ENCODE data around the gene BEAN1.

BEAN1 gene

GRCh38 chr16:66521252-66521713 lies 94.2 kb downstream of the BEAN1 start:
- TF ChIP-seq TCF4 (CRISPR knock-in tag; IDR thresholded peaks at IDR 0.05; ENCODE audit: borderline replicate concordance) (no peak), BACH2 (CRISPR knock-in tag; IDR thresholded peaks at IDR 0.05; ENCODE audit: borderline replicate concordance) (no peak), ZC3H10 (CRISPR knock-in tag; IDR thresholded peaks at IDR 0.05) (no peak), ZNF70 (CRISPR knock-in tag; IDR thresholded peaks at IDR 0.05) (no peak), ZFP3 (CRISPR knock-in tag; IDR thresholded peaks at IDR 0.05) (no peak), ISL1 (CRISPR knock-in tag; IDR thresholded peaks at IDR 0.05) (no peak), POU6F1 (CRISPR knock-in tag; IDR thresholded peaks at IDR 0.05; ENCODE audit: borderline replicate concordance, low read depth) (no peak), ZFP30 (CRISPR knock-in tag; IDR thresholded peaks at IDR 0.05) (no peak), ARNTL (CRISPR knock-in tag; IDR thresholded peaks at IDR 0.05; ENCODE audit: borderline replicate concordance, low read depth) (no peak), PPARA (CRISPR knock-in tag; IDR thresholded peaks at IDR 0.05; ENCODE audit: borderline replicate concordance) (no peak), GLIS3 (CRISPR knock-in tag; IDR thresholded peaks at IDR 0.05) (no peak)
- TF ChIP-seq, protein P1, sequence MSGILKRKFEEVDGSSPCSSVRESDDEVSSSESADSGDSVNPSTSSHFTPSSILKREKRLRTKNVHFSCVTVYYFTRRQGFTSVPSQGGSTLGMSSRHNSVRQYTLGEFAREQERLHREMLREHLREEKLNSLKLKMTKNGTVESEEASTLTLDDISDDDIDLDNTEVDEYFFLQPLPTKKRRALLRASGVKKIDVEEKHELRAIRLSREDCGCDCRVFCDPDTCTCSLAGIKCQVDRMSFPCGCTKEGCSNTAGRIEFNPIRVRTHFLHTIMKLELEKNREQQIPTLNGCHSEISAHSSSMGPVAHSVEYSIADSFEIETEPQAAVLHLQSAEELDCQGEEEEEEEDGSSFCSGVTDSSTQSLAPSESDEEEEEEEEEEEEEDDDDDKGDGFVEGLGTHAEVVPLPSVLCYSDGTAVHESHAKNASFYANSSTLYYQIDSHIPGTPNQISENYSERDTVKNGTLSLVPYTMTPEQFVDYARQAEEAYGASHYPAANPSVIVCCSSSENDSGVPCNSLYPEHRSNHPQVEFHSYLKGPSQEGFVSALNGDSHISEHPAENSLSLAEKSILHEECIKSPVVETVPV (CRISPR knock-in tag; IDR thresholded peaks at IDR 0.05), result no peak
- no peak for ATAC-seq

DNA sequence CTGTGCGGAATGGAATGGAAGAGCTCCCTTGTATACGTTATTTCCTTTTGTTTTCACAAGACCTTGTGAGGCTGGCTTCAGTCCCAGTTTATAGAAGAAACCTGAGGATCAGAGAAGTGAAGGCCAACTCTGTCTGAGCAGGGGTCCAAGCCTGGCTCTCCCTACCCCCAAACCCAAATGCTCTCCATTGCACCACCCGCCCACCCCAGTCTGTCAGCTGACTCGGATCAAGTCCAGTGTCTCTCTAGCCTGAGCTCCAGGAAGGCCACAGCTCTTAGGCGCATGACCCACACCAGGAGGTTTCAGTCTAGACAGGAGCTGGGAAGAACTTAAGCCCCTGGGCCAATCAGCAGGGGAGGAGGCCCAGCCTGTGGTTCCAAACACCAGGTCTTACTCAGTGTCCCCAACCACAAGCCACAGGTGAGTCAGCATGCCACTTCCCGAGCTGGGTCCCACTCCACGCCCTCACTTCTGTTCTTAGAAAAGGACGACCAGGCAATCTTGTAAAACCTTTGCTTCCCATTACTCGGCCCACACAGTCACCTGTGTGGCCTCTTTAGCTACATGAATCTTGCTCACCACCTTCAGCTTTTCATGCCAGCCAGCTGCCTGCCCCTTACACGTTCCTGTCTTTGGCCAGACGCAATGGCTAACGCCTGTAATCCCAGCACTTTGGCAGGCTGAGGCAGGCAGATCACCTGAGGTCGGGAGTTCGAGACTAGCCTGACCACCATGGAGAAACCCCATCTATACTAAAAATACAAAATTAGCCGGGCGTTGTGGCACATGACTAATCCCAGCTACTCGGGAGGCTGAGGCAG lies 95.1 kb downstream of the BEAN1 start:
- TF ChIP-seq OSR1 (CRISPR knock-in tag; IDR thresholded peaks at IDR 0.05), result no peak
- TF ChIP-seq, protein P1 (CRISPR knock-in tag; IDR thresholded peaks at IDR 0.05), result no peak
- no peak for TF ChIP-seq ZNF70 (CRISPR knock-in tag; IDR thresholded peaks at IDR 0.05)
- no peak for TF ChIP-seq TCF4 (CRISPR knock-in tag; IDR thresholded peaks at IDR 0.05; ENCODE audit: borderline replicate concordance)
- TF ChIP-seq ZC3H10 (CRISPR knock-in tag; IDR thresholded peaks at IDR 0.05), result no peak
- no peak for TF ChIP-seq ZFP3 (CRISPR knock-in tag; IDR thresholded peaks at IDR 0.05)
- no peak for TF ChIP-seq ARNTL (CRISPR knock-in tag; IDR thresholded peaks at IDR 0.05; ENCODE audit: borderline replicate concordance, low read depth)
- TF ChIP-seq, protein P2, sequence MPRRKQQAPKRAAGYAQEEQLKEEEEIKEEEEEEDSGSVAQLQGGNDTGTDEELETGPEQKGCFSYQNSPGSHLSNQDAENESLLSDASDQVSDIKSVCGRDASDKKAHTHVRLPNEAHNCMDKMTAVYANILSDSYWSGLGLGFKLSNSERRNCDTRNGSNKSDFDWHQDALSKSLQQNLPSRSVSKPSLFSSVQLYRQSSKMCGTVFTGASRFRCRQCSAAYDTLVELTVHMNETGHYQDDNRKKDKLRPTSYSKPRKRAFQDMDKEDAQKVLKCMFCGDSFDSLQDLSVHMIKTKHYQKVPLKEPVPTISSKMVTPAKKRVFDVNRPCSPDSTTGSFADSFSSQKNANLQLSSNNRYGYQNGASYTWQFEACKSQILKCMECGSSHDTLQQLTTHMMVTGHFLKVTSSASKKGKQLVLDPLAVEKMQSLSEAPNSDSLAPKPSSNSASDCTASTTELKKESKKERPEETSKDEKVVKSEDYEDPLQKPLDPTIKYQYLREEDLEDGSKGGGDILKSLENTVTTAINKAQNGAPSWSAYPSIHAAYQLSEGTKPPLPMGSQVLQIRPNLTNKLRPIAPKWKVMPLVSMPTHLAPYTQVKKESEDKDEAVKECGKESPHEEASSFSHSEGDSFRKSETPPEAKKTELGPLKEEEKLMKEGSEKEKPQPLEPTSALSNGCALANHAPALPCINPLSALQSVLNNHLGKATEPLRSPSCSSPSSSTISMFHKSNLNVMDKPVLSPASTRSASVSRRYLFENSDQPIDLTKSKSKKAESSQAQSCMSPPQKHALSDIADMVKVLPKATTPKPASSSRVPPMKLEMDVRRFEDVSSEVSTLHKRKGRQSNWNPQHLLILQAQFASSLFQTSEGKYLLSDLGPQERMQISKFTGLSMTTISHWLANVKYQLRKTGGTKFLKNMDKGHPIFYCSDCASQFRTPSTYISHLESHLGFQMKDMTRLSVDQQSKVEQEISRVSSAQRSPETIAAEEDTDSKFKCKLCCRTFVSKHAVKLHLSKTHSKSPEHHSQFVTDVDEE (CRISPR knock-in tag; IDR thresholded peaks at IDR 0.05), result no peak
- TF ChIP-seq ISL1 (CRISPR knock-in tag; IDR thresholded peaks at IDR 0.05), result no peak
- no peak for TF ChIP-seq SNAI2 (CRISPR knock-in tag; IDR thresholded peaks at IDR 0.05)
- TF ChIP-seq TOX (CRISPR knock-in tag; IDR thresholded peaks at IDR 0.05; ENCODE audit: borderline replicate concordance), result no peak
- TF ChIP-seq ZNF8 (CRISPR knock-in tag; IDR thresholded peaks at IDR 0.05), result no peak
- TF ChIP-seq RARB (CRISPR knock-in tag; IDR thresholded peaks at IDR 0.05), result no peak
- TF ChIP-seq CREB5 (CRISPR knock-in tag; IDR thresholded peaks at IDR 0.05; ENCODE audit: low read depth), result no peak
- TF ChIP-seq, protein P3, sequence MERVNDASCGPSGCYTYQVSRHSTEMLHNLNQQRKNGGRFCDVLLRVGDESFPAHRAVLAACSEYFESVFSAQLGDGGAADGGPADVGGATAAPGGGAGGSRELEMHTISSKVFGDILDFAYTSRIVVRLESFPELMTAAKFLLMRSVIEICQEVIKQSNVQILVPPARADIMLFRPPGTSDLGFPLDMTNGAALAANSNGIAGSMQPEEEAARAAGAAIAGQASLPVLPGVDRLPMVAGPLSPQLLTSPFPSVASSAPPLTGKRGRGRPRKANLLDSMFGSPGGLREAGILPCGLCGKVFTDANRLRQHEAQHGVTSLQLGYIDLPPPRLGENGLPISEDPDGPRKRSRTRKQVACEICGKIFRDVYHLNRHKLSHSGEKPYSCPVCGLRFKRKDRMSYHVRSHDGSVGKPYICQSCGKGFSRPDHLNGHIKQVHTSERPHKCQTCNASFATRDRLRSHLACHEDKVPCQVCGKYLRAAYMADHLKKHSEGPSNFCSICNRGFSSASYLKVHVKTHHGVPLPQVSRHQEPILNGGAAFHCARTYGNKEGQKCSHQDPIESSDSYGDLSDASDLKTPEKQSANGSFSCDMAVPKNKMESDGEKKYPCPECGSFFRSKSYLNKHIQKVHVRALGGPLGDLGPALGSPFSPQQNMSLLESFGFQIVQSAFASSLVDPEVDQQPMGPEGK (CRISPR knock-in tag; IDR thresholded peaks at IDR 0.05; ENCODE audit: borderline replicate concordance), result no peak
- no peak for TF ChIP-seq POU6F1 (CRISPR knock-in tag; IDR thresholded peaks at IDR 0.05; ENCODE audit: borderline replicate concordance, low read depth)
- TF ChIP-seq ZNF565 (CRISPR knock-in tag; conservative IDR thresholded peaks at IDR 0.05; ENCODE audit: low read depth), result no peak
- ATAC-seq, result peak; percentile 21; the same call in 2 of the 3 replicates

Measured in SK-N-SH treated with all-trans-retinoic acid at 6 μM for 48 hours (cell line).